Neural cell (in vitro differentiated cells): Measurements from ENCODE around the gene KDM4B.

Source experiments
- CTCF ChIP-seq: fragments of 450-650 bp; IDR thresholded peaks from 2 replicates; pipeline ENCODE4 v1.5.1; 2014; ENCODE audit warnings: antibody characterized with exemption, mild to moderate bottlenecking, moderate library complexity; ENCODE audit not compliant: poor library complexity, severe bottlenecking
- POLR2AphosphoS5 ChIP-seq: IDR thresholded peaks from 2 replicates; pipeline ENCODE4 v1.6.1; 2012
- TAF1 ChIP-seq: IDR thresholded peaks from 2 replicates; pipeline ENCODE4 v1.6.1; 2012; ENCODE audit warnings: low read depth

- TF ChIP-seq POLR2AphosphoS5 (no peak), CTCF (no peak), TAF1 (no peak)
These were observed 59.4 kb downstream of the KDM4B start for GRCh38 chr19:5028229-5028886.
